ENCODE results near the gene TACC2.
"Not testable (repeated sequence)": the region's sequence is repeated elsewhere in the genome, so short reads cannot be mapped to it uniquely, and the experiment has no call there.

The TACC2 gene

DNA sequence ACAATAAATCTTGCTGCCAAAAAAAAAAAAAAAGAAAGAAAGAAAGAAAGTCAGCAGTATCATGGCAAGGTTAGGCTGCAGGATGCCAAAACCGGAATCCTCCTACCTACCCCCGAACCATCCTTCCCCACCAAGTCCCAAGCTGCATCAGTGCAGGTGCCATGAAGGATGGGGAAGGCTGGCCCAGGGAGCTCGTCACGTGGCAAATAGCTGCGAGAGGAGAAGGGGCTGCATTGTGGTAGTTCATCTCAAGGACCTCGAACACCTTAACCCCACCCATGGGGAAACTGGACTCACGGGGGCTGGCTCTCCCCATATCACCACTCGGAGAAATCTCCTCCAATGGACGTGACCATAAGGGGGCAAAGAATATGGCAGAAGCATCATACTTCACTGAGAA lies 86.2 kb downstream of the TACC2 start:
- no peak overlapping the region for H3K4me3 ChIP-seq (IDR thresholded peaks at IDR 0.05; ENCODE audit: insufficient read depth, low read depth, low read length)
- H4K20me1 ChIP-seq (ENCODE audit: insufficient read depth): no peaks in the 10 kb centered on the region
- H3K79me2 ChIP-seq (ENCODE audit: insufficient read depth, low read depth): no peaks in the 10 kb centered on the region
- no peak overlapping the region for H3K9ac ChIP-seq
- H2AFZ ChIP-seq (ENCODE audit: low read depth): no peak overlapping the region
- no peak overlapping the region for H3K27ac ChIP-seq
- no peaks in the 10 kb centered on the region for H3K36me3 ChIP-seq (ENCODE audit: insufficient read depth)
- no peaks in the 10 kb centered on the region for H3K4me1 ChIP-seq (ENCODE audit: low read depth, poor library complexity, severe bottlenecking)
- H3K27me3 ChIP-seq (ENCODE audit: insufficient read depth, low read depth): no peaks in the 10 kb centered on the region
- H3K4me2 ChIP-seq: no peak overlapping the region
- no peak for TF ChIP-seq CTCF (conservative IDR thresholded peaks at IDR 0.05; ENCODE audit: low read depth, low read length)

DNA sequence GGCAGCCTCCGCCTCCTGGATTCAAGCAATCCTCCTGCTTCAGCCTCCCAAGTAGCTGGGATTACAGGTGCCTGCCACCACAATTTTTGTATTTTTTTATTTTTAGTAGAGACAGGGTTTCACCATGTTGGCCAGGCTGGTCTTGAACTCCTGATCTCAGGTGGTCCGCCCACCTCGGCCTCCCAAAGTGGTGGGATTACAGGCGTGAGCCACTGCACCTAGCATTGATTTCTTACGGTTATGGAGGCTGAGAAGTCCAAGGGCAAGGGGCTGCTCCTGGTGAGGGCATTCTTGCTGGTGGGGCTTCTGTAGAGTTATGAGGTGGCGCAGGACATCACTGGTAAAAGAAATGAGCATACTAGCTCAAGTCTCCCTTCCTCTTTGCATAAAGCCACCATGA lies 86.9 kb downstream of the TACC2 start:
- not testable (repeated sequence) for H3K4me3 ChIP-seq (IDR thresholded peaks at IDR 0.05; ENCODE audit: insufficient read depth, low read depth, low read length); H3K27ac ChIP-seq; H3K4me1 ChIP-seq (ENCODE audit: low read depth, poor library complexity, severe bottlenecking); H3K27me3 ChIP-seq (ENCODE audit: insufficient read depth, low read depth); H3K79me2 ChIP-seq (ENCODE audit: insufficient read depth, low read depth); H3K36me3 ChIP-seq (ENCODE audit: insufficient read depth); H4K20me1 ChIP-seq (ENCODE audit: insufficient read depth); H3K4me2 ChIP-seq; H3K9ac ChIP-seq; H2AFZ ChIP-seq (ENCODE audit: low read depth)

DNA sequence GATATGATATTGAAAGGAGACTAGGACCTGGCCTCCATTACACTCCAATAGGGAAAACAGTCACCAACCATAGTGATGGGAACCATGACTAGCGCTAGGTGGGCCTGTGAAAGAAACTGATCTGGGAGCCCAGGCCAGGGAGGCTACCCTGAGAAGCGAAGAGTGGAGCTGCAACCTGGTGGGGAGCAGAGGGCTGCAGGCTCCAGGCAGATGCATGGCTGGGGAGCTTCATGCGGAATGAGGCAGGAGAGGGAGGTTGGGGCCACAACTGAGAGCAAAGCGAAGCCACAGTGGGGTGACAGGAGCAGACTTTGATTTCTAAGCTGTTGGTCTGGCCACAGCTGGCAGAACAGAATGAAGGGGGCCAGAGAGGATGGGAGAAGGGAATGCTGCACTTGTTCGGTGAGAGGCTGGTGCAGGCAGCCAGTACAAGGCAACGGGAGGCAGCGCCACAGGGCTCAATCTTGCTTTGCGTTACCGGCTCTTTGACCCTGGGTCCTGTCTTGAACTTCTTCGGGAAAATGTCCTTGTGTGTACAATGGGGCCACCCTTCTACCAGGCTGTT lies 88.4 kb downstream of the TACC2 start:
- Histone ChIP-seq H4K20me1 (ENCODE audit: insufficient read depth) (no peaks in the 10 kb centered on the region), H3K4me1 (ENCODE audit: low read depth, poor library complexity, severe bottlenecking) (no peaks in the 10 kb centered on the region), H3K27me3 (ENCODE audit: insufficient read depth, low read depth) (no peaks in the 10 kb centered on the region), H3K27ac (no peak overlapping the region), H3K79me2 (ENCODE audit: insufficient read depth, low read depth) (no peaks in the 10 kb centered on the region), H2AFZ (ENCODE audit: low read depth) (no peak overlapping the region), H3K4me2 (no peak overlapping the region), H3K36me3 (ENCODE audit: insufficient read depth) (no peaks in the 10 kb centered on the region), H3K4me3 (IDR thresholded peaks at IDR 0.05; ENCODE audit: insufficient read depth, low read depth, low read length) (no peak overlapping the region), H3K9ac (no peak overlapping the region)
- TF ChIP-seq CTCF (conservative IDR thresholded peaks at IDR 0.05; ENCODE audit: low read depth, low read length): no peak

- no peak overlapping the region for H2AFZ ChIP-seq (ENCODE audit: low read depth)
- no peaks in the 10 kb centered on the region for H3K79me2 ChIP-seq (ENCODE audit: insufficient read depth, low read depth)
Measured at GRCh38 chr10:122078326-122078725, 89.4 kb downstream of the TACC2 start.

More at GRCh38 chr10:122078326-122078725, 89.4 kb downstream of the TACC2 start:
- no peak overlapping the region for H3K4me3 ChIP-seq (IDR thresholded peaks at IDR 0.05; ENCODE audit: insufficient read depth, low read depth, low read length)
- H3K27ac ChIP-seq: no peak overlapping the region
- no peaks in the 10 kb centered on the region for H3K36me3 ChIP-seq (ENCODE audit: insufficient read depth)
- no peak overlapping the region for H3K4me2 ChIP-seq
- H3K27me3 ChIP-seq (ENCODE audit: insufficient read depth, low read depth): no peaks in the 10 kb centered on the region
- no peaks in the 10 kb centered on the region for H4K20me1 ChIP-seq (ENCODE audit: insufficient read depth)
- no peak for TF ChIP-seq CTCF (conservative IDR thresholded peaks at IDR 0.05; ENCODE audit: low read depth, low read length)
- H3K9ac ChIP-seq: no peak overlapping the region
- H3K4me1 ChIP-seq (ENCODE audit: low read depth, poor library complexity, severe bottlenecking): no peaks in the 10 kb centered on the region
